Spinal cord (tissue), 10 donors: ENCODE results near the gene SDCCAG8. TPM values are rescaled to one million over a fixed set of nuclear protein-coding genes. Genes with fewer than 3 reads are reported as not detected.

Experiments
- DNase-seq, 6 donors: peaks; one replicate each; pipeline versions ENCODE4 v3.0.0 to v3.0.0-alpha.2; 2013 to 2015; ENCODE audit warnings: low spot score in 6 of 6, low read depth in 4 of 6
- H3K27ac ChIP-seq: one replicate; pipeline ENCODE4 v1.5.1; 2013; ENCODE audit warnings: low read depth, low read length, control low read depth
- H3K27me3 ChIP-seq: one replicate; pipeline ENCODE4 v1.6.1; 2013; ENCODE audit warnings: low read length; ENCODE audit not compliant: control insufficient read depth, insufficient read depth
- H3K36me3 ChIP-seq: one replicate; pipeline ENCODE4 v1.6.1; 2013; ENCODE audit warnings: low read length; ENCODE audit not compliant: control insufficient read depth, insufficient read depth
- H3K4me1 ChIP-seq: one replicate; pipeline ENCODE4 v1.6.1; 2013; ENCODE audit warnings: low read length; ENCODE audit not compliant: control insufficient read depth, insufficient read depth
- H3K4me3 ChIP-seq: one replicate; pipeline ENCODE4 v1.5.1; 2013; ENCODE audit warnings: low read depth, low read length, control low read depth
- H3K9me3 ChIP-seq: one replicate; pipeline ENCODE4 v1.6.1; 2013; ENCODE audit warnings: low read length; ENCODE audit not compliant: control insufficient read depth, insufficient read depth
- WGBS: methylation state at CpG from one replicate; pipeline ENCODE4 v1.1.5; 2013; ENCODE audit warnings: missing lambda C conversion rate; ENCODE audit not compliant: insufficient coverage; 5-methylcytosine and 5-hydroxymethylcytosine counted together
- polyA plus RNA-seq, 2 donors: library from polyadenylated mRNA; unstranded; fragments of 120-200 nt; gene quantifications; one replicate each; pipeline ENCODE4 v1.2.1, GENCODE V29; 2013; ENCODE audit not compliant: insufficient read length in 2 of 2
- total RNA-seq, 2 donors: library from RNA; depleted of rRNA in 1 of 2; stranded (reverse); fragments of 120-200 nt in 1 of 2; fragments of >200 nt in 1 of 2; gene quantifications; one replicate each; pipeline versions ENCODE4 v1.2.3 to v1.2.4, GENCODE V29; 2013 to 2014
- donor health status: healthy.

Gene SDCCAG8
- total and polyA plus RNA-seq, 4 donors = 48.3 to 73.3 (median 71.6) TPM

DNA sequence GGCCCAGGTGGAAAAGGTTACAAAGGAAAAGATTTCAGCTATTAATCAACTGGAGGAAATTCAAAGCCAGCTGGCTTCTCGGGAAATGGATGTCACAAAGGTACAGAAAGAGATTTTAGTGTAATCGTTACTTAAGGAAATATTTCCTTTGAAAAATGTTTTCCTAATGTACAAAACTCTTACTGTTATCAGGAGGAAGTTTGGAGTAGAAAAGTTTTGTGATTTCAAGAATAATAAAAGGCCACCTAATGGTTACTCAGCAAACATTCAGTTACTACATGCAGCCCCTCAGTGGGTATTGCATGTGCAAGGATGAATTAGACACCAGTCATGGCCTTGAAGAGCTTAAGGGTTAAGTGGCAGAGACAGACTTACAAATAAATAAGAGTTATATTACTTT, 85.2 kb downstream of the SDCCAG8 start:
- Histone ChIP-seq H3K9me3 (no peaks in the 10 kb centered on the region), H3K4me1 (no peaks in the 10 kb centered on the region), H3K4me3 (no peak overlapping the region), H3K36me3 (no peaks in the 10 kb centered on the region), H3K27ac (no peak overlapping the region), H3K27me3 (no peaks in the 10 kb centered on the region)
- WGBS = 80% methylated on average over 1 of the region's 2 CpGs
- DNase-seq = no peak

DNA sequence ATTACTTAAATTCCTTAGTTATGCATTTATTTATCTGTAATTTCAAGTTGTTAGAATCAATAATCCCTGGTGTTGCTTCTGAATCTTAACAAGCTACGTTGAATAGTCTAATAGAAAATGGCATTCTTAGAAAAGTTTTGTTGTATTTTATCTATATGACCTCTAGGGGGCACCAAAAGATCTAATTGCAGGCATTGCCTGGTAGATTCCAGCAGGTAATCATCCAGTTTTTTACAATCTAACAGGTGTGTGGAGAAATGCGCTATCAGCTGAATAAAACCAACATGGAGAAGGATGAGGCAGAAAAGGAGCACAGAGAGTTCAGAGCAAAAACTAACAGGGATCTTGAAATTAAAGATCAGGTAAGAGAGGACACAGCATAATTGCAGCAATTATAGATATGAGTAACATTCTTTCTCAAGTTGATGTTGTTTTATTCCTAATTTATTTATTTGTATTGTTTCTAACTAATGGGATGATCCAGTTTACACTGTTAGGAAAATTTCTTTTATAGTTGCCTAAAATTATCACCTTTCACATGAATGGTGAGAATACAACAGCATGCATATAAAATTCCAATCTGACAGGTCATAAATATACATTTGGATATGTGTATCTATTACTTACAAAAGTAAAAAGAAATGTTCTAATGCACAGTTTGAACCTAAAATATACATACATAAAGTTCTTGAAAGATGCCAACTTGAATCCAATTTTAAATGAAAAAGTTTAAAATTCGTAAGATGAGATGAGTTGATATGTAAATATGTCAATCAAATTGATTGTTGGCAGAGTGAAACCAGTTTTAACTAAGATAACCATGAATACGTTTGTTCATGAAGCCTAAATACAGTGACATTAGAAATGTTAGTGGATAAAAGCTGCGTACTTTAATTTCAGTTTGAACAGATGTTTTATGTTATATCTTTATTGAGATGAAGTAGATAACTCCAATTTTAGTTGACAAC, 88.4 kb downstream of the SDCCAG8 start:
- DNase-seq = peak in 5 of 6 donors; percentile 18 to 94 (median 57)
- Histone ChIP-seq H3K27me3 (no peaks in the 10 kb centered on the region), H3K4me3 (no peak overlapping the region), H3K36me3 (peaks cover 6% of the 10 kb centered on the region), H3K4me1 (no peaks in the 10 kb centered on the region), H3K27ac (no peak overlapping the region), H3K9me3 (no peaks in the 10 kb centered on the region)
- 100% methylated on average over 1 of the region's 5 CpGs for WGBS

DNA sequence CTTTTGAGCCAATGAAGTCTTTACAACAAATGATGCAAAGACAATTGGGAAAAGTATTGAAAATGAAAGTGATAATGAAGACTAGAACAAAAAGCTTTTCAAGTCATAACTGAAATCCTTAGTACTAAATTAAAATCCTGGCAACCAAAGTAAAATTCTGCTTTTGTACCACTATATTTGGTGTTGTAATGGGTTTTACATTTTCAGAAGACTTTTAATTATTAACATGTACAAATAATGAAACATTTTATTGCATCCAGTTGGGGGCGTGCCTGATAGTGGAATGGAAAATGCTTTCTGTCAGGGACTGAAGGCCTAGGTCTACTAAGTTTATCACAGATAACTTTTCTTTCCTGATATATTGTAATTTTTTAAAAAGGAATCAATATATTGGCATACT, 89.4 kb downstream of the SDCCAG8 start:
- peak in 3 of 6 donors; percentile 28 to 81 (median 79) for DNase-seq
- WGBS = no CpG with 5 or more reads among the region's 1 CpG
- H3K9me3 ChIP-seq = no peaks in the 10 kb centered on the region
- no peaks in the 10 kb centered on the region for H3K27me3 ChIP-seq
- H3K27ac ChIP-seq = no peak overlapping the region
- H3K4me3 ChIP-seq = no peak overlapping the region
- peaks cover 6% of the 10 kb centered on the region for H3K36me3 ChIP-seq
- H3K4me1 ChIP-seq = no peaks in the 10 kb centered on the region

DNA sequence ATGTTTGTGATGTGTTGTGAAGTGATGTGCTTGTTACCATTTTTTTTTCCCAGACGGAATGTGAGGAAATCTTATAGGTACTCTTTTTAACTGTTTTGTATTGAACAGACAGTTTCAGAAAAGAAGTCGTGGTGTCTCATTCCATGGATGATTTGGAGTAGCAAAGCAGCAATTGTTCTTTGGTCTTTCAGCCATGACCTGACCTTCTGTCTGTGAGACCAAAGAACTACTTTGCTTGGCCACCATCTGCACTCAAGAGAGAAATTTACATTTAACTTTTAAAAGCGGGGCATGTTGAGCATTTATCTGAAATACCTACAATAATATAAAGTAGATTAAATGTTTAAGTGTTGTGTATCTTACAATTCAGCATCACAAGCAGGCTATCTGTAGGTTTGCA, 90.2 kb downstream of the SDCCAG8 start:
- no peak overlapping the region for H3K27ac ChIP-seq

DNA sequence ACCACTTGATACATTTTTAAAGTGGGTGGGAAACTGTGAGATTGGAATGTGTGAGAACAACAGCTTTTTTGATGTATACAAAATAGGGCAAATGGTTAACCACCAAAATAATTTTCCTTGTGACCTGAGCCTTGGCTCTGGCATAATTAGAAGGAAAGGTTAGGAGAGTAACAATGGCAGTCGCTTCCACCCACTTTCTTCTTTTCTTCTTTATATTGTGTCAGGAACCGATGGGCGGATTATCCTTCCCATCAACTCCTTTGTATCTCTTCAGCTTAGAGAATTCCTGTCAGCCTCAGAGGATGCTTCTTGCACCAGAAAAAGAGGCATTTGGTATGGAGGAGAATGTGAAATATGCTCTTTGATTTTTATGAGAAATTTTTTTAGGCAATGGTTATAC, 90.6 kb downstream of the SDCCAG8 start:
- H3K4me3 ChIP-seq = no peak overlapping the region

More for the DNA sequence above, 90.2 kb downstream of the SDCCAG8 start:
- no peak for DNase-seq
- no peaks in the 10 kb centered on the region for H3K4me1 ChIP-seq
- no peak overlapping the region for H3K4me3 ChIP-seq
- no peaks in the 10 kb centered on the region for H3K9me3 ChIP-seq
- H3K27me3 ChIP-seq = no peaks in the 10 kb centered on the region
- peaks cover 6% of the 10 kb centered on the region for H3K36me3 ChIP-seq
- WGBS = 29% methylated on average over 1 of the region's 3 CpGs

DNA sequence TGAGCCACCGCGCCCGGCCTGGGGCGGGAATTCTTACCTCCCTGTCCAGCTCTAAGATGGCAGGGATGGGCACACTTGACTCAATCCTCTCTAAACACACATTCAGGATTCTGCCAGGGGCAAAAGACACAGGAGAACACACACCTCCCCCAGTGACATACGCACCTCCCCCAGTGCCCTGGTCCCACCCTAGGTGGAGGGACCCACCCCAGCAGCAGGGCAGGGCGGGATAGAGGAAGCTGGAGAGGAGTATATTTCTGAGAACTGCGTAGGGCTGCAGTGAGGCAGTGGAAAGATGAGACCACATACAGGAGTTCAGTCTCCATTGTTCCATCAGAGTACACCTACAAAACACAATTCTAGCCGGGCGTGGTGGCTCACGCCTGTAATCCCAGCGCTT, 92.5 kb downstream of the SDCCAG8 start:
- no peaks in the 10 kb centered on the region for H3K27me3 ChIP-seq
- 96% methylated on average over 4 of the region's 11 CpGs for WGBS
- no peak overlapping the region for H3K27ac ChIP-seq
- no peak for DNase-seq
- no peaks in the 10 kb centered on the region for H3K4me1 ChIP-seq
- H3K36me3 ChIP-seq = peaks cover 6% of the 10 kb centered on the region
- no peak overlapping the region for H3K4me3 ChIP-seq
- no peaks in the 10 kb centered on the region for H3K9me3 ChIP-seq

More for the DNA sequence above, 90.6 kb downstream of the SDCCAG8 start:
- no peak for DNase-seq
- no CpG with 5 or more reads among the region's 3 CpGs for WGBS
- H3K27me3 ChIP-seq = no peaks in the 10 kb centered on the region
- peaks cover 6% of the 10 kb centered on the region for H3K36me3 ChIP-seq
- H3K4me1 ChIP-seq = no peaks in the 10 kb centered on the region
- H3K9me3 ChIP-seq = no peaks in the 10 kb centered on the region
- H3K27ac ChIP-seq = no peak overlapping the region

DNA sequence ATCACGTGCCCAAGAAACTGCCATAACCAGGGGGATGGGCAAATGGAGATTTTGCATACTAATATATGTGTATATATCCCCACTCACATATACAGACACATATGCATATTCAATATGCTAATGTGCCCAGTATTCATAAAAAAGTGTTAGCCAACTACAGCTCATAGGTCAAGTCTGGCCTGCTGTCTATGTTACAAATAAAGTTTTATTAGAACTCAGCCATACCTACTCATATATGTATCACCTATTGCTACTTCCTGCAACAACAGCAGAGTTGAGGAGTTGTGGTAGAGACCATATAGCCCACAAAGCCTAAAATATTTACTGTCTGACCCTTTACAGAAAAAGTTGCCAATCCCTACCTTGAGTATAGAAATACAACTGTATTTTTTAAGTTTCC, 93.3 kb downstream of the SDCCAG8 start:
- WGBS = no CpG with 5 or more reads among the region's 1 CpG
- Histone ChIP-seq H3K27ac (no peak overlapping the region), H3K36me3 (peaks cover 6% of the 10 kb centered on the region), H3K4me3 (no peak overlapping the region), H3K4me1 (no peaks in the 10 kb centered on the region), H3K9me3 (no peaks in the 10 kb centered on the region), H3K27me3 (no peaks in the 10 kb centered on the region)
- no peak for DNase-seq

DNA sequence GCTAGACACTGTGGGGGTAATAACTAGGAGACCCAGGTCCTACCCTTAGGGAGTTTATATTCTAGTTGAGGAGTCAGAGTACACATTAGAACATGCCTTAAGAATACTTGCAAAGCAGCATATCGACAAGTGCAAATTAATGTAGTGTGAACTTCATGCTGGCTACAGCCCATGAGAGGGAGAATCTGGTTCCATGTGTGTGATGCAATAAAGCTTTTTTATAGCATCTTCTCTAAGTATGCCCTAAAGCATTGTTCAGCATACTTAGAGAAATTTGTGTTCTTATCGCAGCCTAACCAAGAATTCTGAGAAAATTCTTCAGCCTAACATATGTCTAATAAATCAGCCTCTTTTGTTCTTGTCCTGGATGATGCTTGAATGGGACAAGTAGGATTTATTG, 95.5 kb downstream of the SDCCAG8 start:
- H3K4me3 ChIP-seq = no peak overlapping the region
- 80% methylated on average over 1 of the region's 2 CpGs for WGBS

DNA sequence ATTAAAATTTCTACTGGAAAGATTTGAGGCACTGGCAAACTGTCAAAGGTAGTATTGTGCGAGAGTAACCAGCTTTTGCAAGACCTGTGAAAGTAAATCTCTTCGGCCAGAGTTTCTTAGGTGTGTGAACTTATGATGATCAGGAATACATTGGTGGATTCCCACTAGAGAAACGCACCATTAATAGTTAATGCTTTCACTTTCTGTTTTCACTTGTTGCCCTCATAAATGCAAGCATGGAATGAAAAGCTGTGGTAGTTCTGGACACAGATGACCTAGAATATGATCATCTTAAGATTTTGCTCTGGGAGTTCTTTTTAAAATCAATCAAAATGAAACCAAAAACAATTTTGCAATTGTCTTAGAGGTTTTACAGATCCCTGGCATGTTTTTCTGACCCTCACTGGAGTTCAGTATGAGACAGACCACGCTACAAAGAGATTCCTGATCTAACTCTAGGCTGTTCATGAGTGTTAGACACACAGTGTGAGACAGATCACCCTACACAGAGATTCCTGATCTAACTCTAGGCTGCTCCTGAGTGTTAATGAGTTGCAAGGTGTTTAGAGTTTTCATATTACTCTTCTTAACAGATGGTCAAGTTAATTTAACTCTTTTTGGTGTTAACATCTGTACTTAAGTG, 98.8 kb downstream of the SDCCAG8 start:
- Histone ChIP-seq H3K4me1 (no peaks in the 10 kb centered on the region), H3K27me3 (no peaks in the 10 kb centered on the region), H3K36me3 (no peaks in the 10 kb centered on the region), H3K4me3 (peak overlapping the region; percentile 1), H3K27ac (peak overlapping the region; percentile 15), H3K9me3 (no peaks in the 10 kb centered on the region)
- WGBS = 50% methylated on average over 1 of the region's 4 CpGs
- no peak for DNase-seq

More for the DNA sequence above, 95.5 kb downstream of the SDCCAG8 start:
- Histone ChIP-seq H3K4me1 (no peaks in the 10 kb centered on the region), H3K27me3 (no peaks in the 10 kb centered on the region), H3K27ac (no peak overlapping the region), H3K36me3 (peaks cover 6% of the 10 kb centered on the region), H3K9me3 (no peaks in the 10 kb centered on the region)
- DNase-seq = peak in 2 of 6 donors; percentile 69 to 87
